Caco-2 (cell line): ENCODE measurements around the gene TMEM132C. TPM values are rescaled to one million over a fixed set of nuclear protein-coding genes. Genes with fewer than 3 reads are reported as not detected.

Source experiments
- BruUV-seq: library from RNA; stranded (reverse); fragments of 400-500 nt; replicated peaks from 2 replicates; lab custom pipeline; 2021; lab: Mats Ljungman, UMichigan
- CTCF ChIA-PET: fragments of 300-600 bp; sonication (Branson Sonifier 250); formaldehyde crosslinking; loops from one replicate; lab custom pipeline; 2022; ENCODE audit warnings: antibody characterized with exemption; lab: Charles Lee
- POLR2A ChIA-PET: fragments of 300-600 bp; sonication (Branson Sonifier 250); formaldehyde crosslinking; loops from one replicate; lab custom pipeline; 2022; ENCODE audit warnings: antibody characterized with exemption; lab: Charles Lee
- DNase-seq, 2 experiments: peaks; one replicate each; pipeline versions ENCODE4 v3.0.0 to v3.0.0-alpha.2; 2020 to 2022
- H3K27me3 ChIP-seq: replicated peaks from 2 replicates; pipeline ENCODE4 v1.6.0; 2011; ENCODE audit warnings: low read length; ENCODE audit not compliant: control insufficient read depth, insufficient read depth
- H3K36me3 ChIP-seq: 2 replicates; pipeline ENCODE4 v1.5.1; 2011; ENCODE audit warnings: low read length; ENCODE audit not compliant: control insufficient read depth, insufficient read depth
- H3K4me1 ChIP-seq: fragments of 250-450 bp; sonication (Bioruptor Pico); 2 replicates; pipeline ENCODE4 v1.5.1; 2020; ENCODE audit warnings: mild to moderate bottlenecking
- H3K4me3 ChIP-seq: 2 replicates; pipeline ENCODE4 v1.5.1; 2011; ENCODE audit warnings: low read depth, mild to moderate bottlenecking, control low read depth, low read length
- H3K9me3 ChIP-seq: fragments of 250-450 bp; sonication (Bioruptor Pico); 2 replicates; pipeline ENCODE4 v1.5.1; 2020; ENCODE audit warnings: mild to moderate bottlenecking, moderate library complexity
- H3K27ac Mint-ChIP-seq: one replicate; pipeline ENCODE4 v1.8.0; 2022; ENCODE audit warnings: mixed read lengths; ENCODE audit not compliant: unreplicated experiment
- H3K27me3 Mint-ChIP-seq: one replicate; pipeline ENCODE4 v1.8.0; 2022; ENCODE audit warnings: mixed read lengths; ENCODE audit not compliant: insufficient read depth, unreplicated experiment
- H3K36me3 Mint-ChIP-seq: one replicate; pipeline ENCODE4 v1.8.0; 2022; ENCODE audit warnings: mild to moderate bottlenecking, mixed read lengths; ENCODE audit not compliant: insufficient read depth, unreplicated experiment
- H3K4me1 Mint-ChIP-seq: one replicate; pipeline ENCODE4 v1.8.0; 2022; ENCODE audit warnings: low read depth, mixed read lengths; ENCODE audit not compliant: unreplicated experiment
- H3K4me3 Mint-ChIP-seq: one replicate; pipeline ENCODE4 v1.8.0; 2022; ENCODE audit warnings: mild to moderate bottlenecking, moderate library complexity, mixed read lengths; ENCODE audit not compliant: unreplicated experiment
- H3K9me3 Mint-ChIP-seq: one replicate; pipeline ENCODE4 v1.8.0; 2022; ENCODE audit warnings: mixed read lengths; ENCODE audit not compliant: unreplicated experiment
- CTCF ChIP-seq, 2 experiments: fragments of 200-600 bp in 1 of 2; IDR thresholded peaks; 1 replicate in 1 of 2; 2 replicates in 1 of 2; pipeline versions ENCODE4 v1.5.1 to v1.8.0; 2011 to 2022; ENCODE audit warnings: antibody characterized with exemption in 1 of 2, control low read depth in 1 of 2, inconsistent platforms in 1 of 2, low read depth in 1 of 2, low read length in 1 of 2, mild to moderate bottlenecking in 1 of 2, moderate library complexity in 1 of 2; ENCODE audit not compliant: insufficient read depth in 1 of 2, severe bottlenecking in 1 of 2, unreplicated experiment in 1 of 2
- intact Hi-C: fragments of 100-400 bp; cut with micrococcal nuclease; formaldehyde crosslinking; loops from one replicate; pipeline ENCODE4 v1.10.0; 2022; ENCODE audit not compliant: unreplicated experiment
- total RNA-seq: library from RNA; stranded (reverse); gene quantifications from 2 replicates; pipeline ENCODE4 v1.2.3, GENCODE V29; 2022

Gene TMEM132C
- total RNA-seq, 1 experiment from 2014 or later, result not detected

- Histone ChIP-seq H3K9me3 (no peaks in the 10 kb centered on the region), H3K36me3 (no peaks in the 10 kb centered on the region), H3K4me1 (no peaks in the 10 kb centered on the region), H3K27me3 (no peaks in the 10 kb centered on the region), H3K4me3 (no peak overlapping the region)
- POLR2A ChIA-PET, result no interaction called here
- no TSS peak for BruUV-seq
- H3K9me3 Mint-ChIP-seq, result no peaks in the 10 kb centered on the region
- H3K4me3 Mint-ChIP-seq, result no peak overlapping the region
- H3K27me3 Mint-ChIP-seq, result peaks cover 5% of the 10 kb centered on the region
- no peak for DNase-seq
- no peaks in the 10 kb centered on the region for H3K36me3 Mint-ChIP-seq
- H3K27ac Mint-ChIP-seq, result no peak overlapping the region
- CTCF ChIA-PET, result no interaction called here
- TF ChIP-seq CTCF (IDR thresholded peaks at IDR 0.05; ENCODE audit: insufficient read depth in 1 of 2, low read depth in 1 of 2, low read length in 1 of 2, severe bottlenecking in 1 of 2, unreplicated experiment in 1 of 2), result no peak
- no peaks in the 10 kb centered on the region for H3K4me1 Mint-ChIP-seq
- intact Hi-C loops, result no loop called here
These were observed 352.3 kb downstream of the TMEM132C start for GRCh38 chr12:128619263-128619662.

- Histone ChIP-seq H3K27me3 (no peaks in the 10 kb centered on the region), H3K4me3 (no peak overlapping the region), H3K36me3 (no peaks in the 10 kb centered on the region), H3K4me1 (no peaks in the 10 kb centered on the region), H3K9me3 (no peaks in the 10 kb centered on the region)
- peaks cover 5% of the 10 kb centered on the region for H3K27me3 Mint-ChIP-seq
- TF ChIP-seq CTCF (IDR thresholded peaks at IDR 0.05; ENCODE audit: insufficient read depth in 1 of 2, low read depth in 1 of 2, low read length in 1 of 2, severe bottlenecking in 1 of 2, unreplicated experiment in 1 of 2), result no peak
- intact Hi-C loops, result no loop called here
- no peak overlapping the region for H3K27ac Mint-ChIP-seq
- no peaks in the 10 kb centered on the region for H3K36me3 Mint-ChIP-seq
- no peaks in the 10 kb centered on the region for H3K9me3 Mint-ChIP-seq
- ChIA-PET CTCF (no interaction called here), POLR2A (no interaction called here)
- no TSS peak for BruUV-seq
- H3K4me1 Mint-ChIP-seq, result no peaks in the 10 kb centered on the region
- H3K4me3 Mint-ChIP-seq, result no peak overlapping the region
- no peak for DNase-seq
These were observed 354.3 kb downstream of the TMEM132C start for GRCh38 chr12:128621304-128621703.

GRCh38 chr12:128623748-128624147, 356.8 kb downstream of the TMEM132C start:
- no peak for DNase-seq
- Histone ChIP-seq H3K4me3 (no peak overlapping the region), H3K4me1 (no peaks in the 10 kb centered on the region), H3K9me3 (no peaks in the 10 kb centered on the region), H3K36me3 (no peaks in the 10 kb centered on the region), H3K27me3 (no peaks in the 10 kb centered on the region)
- H3K36me3 Mint-ChIP-seq, result peaks cover 6% of the 10 kb centered on the region
- H3K4me3 Mint-ChIP-seq, result no peak overlapping the region
- no peaks in the 10 kb centered on the region for H3K4me1 Mint-ChIP-seq
- TF ChIP-seq CTCF (IDR thresholded peaks at IDR 0.05; ENCODE audit: insufficient read depth in 1 of 2, low read depth in 1 of 2, low read length in 1 of 2, severe bottlenecking in 1 of 2, unreplicated experiment in 1 of 2), result no peak
- intact Hi-C loops, result no loop called here
- no TSS peak for BruUV-seq
- H3K27me3 Mint-ChIP-seq, result peaks cover 7% of the 10 kb centered on the region
- H3K27ac Mint-ChIP-seq, result no peak overlapping the region
- H3K9me3 Mint-ChIP-seq, result peaks cover 10% of the 10 kb centered on the region
- CTCF ChIA-PET, result no interaction called here
- POLR2A ChIA-PET, result no interaction called here
